GM19240 (cell line): ENCODE measurements around the gene RYR3.

Source experiments
- DNase-seq: peaks from one replicate; pipeline ENCODE4 v3.0.0; 2011; ENCODE audit warnings: low spot score; ENCODE audit not compliant: insufficient read length

The RYR3 gene

GRCh38 chr15:33822479-33822878, 511.7 kb downstream of the RYR3 start:
- no peak for DNase-seq

GRCh38 chr15:33823119-33823518, 512.4 kb downstream of the RYR3 start:
- no peak for DNase-seq

- no peak for DNase-seq
Observed at GRCh38 chr15:33825453-33825852, 514.7 kb downstream of the RYR3 start.

- DNase-seq = no peak
Observed at GRCh38 chr15:33826201-33826600, 515.4 kb downstream of the RYR3 start.

- no peak for DNase-seq
Observed at GRCh38 chr15:33830351-33830750, 519.6 kb downstream of the RYR3 start.

- no peak for DNase-seq
Observed at GRCh38 chr15:33831646-33832045, 520.9 kb downstream of the RYR3 start.

- no peak for DNase-seq
Observed at GRCh38 chr15:33834892-33835743, 524.4 kb downstream of the RYR3 start.

GRCh38 chr15:33837294-33837693, 526.5 kb downstream of the RYR3 start:
- no peak for DNase-seq

GRCh38 chr15:33839540-33839939, 528.8 kb downstream of the RYR3 start:
- DNase-seq = no peak

GRCh38 chr15:33840615-33841014, 529.8 kb downstream of the RYR3 start:
- DNase-seq = no peak

- no peak for DNase-seq
Observed at GRCh38 chr15:33844186-33844585, 533.4 kb downstream of the RYR3 start.

GRCh38 chr15:33844597-33844996, 533.8 kb downstream of the RYR3 start:
- no peak for DNase-seq

GRCh38 chr15:33846142-33846541, 535.4 kb downstream of the RYR3 start:
- DNase-seq = no peak

- DNase-seq = no peak
Observed at GRCh38 chr15:33846862-33847261, 536.1 kb downstream of the RYR3 start.

GRCh38 chr15:33848011-33848410, 537.2 kb downstream of the RYR3 start:
- no peak for DNase-seq

- no peak for DNase-seq
Observed at GRCh38 chr15:33851079-33851478, 540.3 kb downstream of the RYR3 start.

GRCh38 chr15:33852094-33852493, 541.3 kb downstream of the RYR3 start:
- no peak for DNase-seq

GRCh38 chr15:33852570-33852969, 541.8 kb downstream of the RYR3 start:
- no peak for DNase-seq

- no peak for DNase-seq
Observed at GRCh38 chr15:33857726-33858125, 547.0 kb downstream of the RYR3 start.

- no peak for DNase-seq
Observed at GRCh38 chr15:33858836-33859235, 548.1 kb downstream of the RYR3 start.

GRCh38 chr15:33859992-33860545, 549.3 kb downstream of the RYR3 start:
- no peak for DNase-seq

GRCh38 chr15:33860754-33861153, 550.0 kb downstream of the RYR3 start:
- DNase-seq = no peak
